KOPT-K1 (cell line): ENCODE data around the gene TMEM100.

Source experiments
- H3K27ac ChIP-seq: fragments of 200-600 bp; sonication (generic); 2 replicates; pipeline ENCODE4 v1.5.1; 2016; ENCODE audit warnings: antibody characterized with exemption, mild to moderate bottlenecking, low read depth, low read length; ENCODE audit not compliant: poor library complexity, severe bottlenecking
- H3K36me3 ChIP-seq: fragments of 200-600 bp; sonication (generic); 2 replicates; pipeline ENCODE4 v1.5.1; 2017; ENCODE audit warnings: antibody characterized with exemption, mild to moderate bottlenecking, low read length, moderate library complexity; ENCODE audit not compliant: insufficient read depth
- H3K9me3 ChIP-seq: fragments of 200-600 bp; sonication (generic); 2 replicates; pipeline ENCODE4 v1.5.1; 2017; ENCODE audit warnings: antibody characterized with exemption, low read length, mild to moderate bottlenecking; ENCODE audit not compliant: insufficient read depth, poor library complexity, severe bottlenecking

The TMEM100 gene, protein sequence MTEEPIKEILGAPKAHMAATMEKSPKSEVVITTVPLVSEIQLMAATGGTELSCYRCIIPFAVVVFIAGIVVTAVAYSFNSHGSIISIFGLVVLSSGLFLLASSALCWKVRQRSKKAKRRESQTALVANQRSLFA

DNA sequence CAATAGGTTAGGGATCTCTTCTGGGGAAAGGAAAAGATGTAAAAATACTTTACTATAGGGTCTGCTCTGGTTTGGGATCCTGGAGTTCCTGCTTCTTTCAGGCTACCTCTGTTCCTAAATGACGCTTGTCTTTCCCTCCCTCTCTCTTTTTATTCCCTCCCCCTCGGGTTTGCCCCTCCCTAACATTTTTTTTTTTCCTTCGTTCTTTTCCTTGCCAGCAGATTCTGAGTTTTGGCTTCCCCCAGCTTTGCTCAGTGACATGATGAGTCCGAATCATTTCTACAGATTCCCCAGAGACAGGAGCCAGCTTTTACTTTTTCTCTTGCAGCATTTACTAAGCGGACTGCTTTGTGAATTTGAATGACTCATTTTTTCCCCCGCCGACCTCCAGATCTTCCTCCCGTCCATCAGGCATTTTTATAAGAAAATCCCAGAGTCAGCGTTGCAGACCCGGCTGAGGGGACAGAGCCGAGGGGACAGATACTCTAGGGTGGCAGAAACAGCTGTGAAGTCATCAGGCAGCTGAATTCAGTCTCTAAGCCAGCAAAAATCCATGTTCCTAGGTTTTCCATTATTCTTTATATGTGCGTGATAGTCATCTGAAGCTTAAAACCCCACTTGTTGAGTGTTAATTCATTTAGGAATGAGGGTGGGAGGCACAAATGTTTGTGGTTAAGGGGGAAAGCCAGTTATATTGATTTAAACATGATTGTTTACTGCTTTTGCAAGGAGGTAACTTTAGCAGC, at the start of gene TMEM100:
Gene TMEM100 (minus strand): TSS at position 123 of the 746 bp plus-strand sequence. CDS start 1,794 bp downstream, outside the sequence.
- H3K36me3 ChIP-seq: no peaks in the 10 kb centered on the region
- H3K9me3 ChIP-seq: no peaks in the 10 kb centered on the region
- no peak within 1 kb of the TSS for H3K27ac ChIP-seq

DNA sequence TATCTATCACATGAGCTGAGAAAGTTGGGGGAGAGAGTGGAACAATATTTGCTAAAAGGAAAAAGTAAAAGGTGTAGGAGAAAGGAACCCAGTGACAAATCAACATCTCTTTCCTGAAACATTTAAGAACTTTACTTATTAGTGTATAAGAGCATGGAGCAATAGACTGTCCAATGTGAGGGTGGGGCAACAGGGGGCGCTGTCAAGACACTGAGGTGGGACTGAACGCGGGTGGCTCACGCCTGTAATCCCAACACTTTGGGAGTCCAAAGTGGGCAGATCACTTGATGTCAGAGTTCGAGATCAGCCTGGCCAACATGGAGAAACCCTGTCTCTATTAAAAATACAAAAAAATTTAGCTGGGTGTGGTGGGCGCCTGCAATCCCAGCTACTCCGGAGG, 49.4 kb upstream of the TMEM100 start:
- Histone ChIP-seq H3K9me3 (no peaks in the 10 kb centered on the region), H3K27ac (no peak overlapping the region), H3K36me3 (no peaks in the 10 kb centered on the region)

DNA sequence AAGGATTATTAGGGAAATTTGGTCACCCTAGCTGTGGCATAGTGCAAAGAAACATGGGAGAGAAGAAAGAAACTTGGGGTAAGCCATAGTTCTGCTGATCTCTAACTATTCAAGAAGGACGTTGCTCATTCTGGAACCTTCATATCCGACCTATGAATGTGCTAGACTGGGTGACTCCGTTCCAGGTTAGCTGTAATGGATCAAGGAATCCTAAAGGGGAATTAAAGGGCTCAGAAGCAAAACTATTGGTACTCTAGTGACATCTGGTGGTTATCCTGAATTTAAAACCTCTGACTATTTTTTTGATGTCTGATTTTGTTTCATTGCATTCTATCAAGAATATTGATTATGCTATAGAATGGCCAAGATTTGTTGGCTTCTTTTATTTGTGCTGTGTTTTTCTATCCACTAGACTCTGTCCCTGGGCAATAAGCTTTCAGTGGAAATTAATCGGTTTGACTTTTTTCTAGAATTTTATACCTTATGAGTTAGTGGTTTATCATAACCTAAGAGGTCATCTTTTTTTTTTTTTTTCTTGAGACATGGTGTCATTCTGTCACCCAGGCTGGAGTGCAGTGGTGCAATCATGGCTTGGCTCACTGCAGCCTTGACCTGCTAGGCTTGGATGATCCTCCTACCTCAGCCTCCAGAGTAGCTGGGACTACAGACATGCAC, 47.7 kb upstream of the TMEM100 start:
- Histone ChIP-seq H3K9me3 (no peaks in the 10 kb centered on the region), H3K36me3 (no peaks in the 10 kb centered on the region), H3K27ac (no peak overlapping the region)

DNA sequence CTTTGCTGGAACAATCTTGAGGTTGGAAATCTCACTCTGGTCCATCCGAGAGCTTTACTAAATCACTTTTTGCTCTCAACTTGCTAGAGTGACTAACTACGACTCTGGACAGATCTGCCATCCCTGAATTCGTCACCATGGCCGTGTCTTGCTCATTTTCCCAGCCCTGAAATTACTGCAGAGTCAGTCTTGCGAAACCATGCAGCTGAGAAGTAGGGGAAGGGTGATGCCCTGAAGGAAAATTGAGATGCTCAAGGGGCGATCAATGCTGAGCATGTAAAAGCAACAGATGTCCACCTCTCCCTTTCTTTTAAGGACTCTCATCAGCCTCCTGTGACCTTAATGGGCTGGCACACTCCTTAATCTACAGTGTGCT, 46.9 kb upstream of the TMEM100 start:
- no peaks in the 10 kb centered on the region for H3K36me3 ChIP-seq
- no peak overlapping the region for H3K27ac ChIP-seq
- no peaks in the 10 kb centered on the region for H3K9me3 ChIP-seq

DNA sequence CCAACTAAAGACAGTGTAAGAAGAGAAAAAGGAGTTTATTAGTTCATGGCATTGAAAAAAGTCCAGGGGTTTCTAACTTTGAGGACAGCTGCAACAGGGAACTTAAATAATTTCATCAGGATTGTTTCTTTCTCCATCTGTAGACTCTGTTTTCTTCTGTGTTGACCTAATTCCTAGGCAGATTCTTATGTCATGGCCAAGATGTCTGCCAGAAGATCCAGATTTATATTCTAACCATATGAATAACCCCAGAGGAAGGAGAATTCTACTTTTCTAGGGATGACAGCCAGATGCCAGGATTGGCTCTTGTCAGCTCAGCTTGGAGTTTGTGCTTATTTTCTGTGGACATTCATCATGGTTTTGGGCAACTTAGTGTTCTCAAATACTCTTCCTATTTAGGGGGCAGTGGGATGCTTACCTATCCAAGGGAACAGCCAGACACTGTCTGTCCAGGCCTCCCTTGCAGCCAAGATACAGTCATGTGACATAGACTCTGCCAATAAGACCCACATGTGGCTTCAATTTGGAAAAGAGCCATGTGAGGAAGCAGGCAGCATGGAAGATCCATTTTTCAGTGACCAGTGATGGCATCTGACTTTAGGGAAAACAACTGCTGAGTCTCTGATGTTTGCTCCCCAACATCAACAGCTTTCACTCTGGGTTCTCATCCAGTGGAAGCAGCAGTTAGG, 46.4 kb upstream of the TMEM100 start:
- Histone ChIP-seq H3K9me3 (no peaks in the 10 kb centered on the region), H3K36me3 (no peaks in the 10 kb centered on the region), H3K27ac (no peak overlapping the region)

DNA sequence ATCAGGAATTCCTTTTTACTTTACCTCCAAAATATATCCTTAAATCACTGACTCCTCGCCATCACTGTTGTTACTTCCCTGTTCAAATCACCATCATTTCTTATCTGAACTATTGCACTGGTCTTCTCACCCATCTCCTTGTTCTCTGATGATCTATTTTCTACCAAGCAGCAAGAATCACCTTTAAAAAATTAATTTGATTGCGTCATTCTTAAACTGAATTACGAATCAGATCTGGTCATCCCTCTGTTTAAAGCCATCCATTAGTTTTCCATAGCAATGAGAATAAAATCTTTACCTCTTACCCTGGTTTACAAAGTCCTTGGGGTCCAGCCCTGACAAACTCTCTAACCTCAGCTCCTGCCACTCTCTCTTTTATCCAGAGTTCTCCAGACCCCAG, 42.8 kb upstream of the TMEM100 start:
- H3K27ac ChIP-seq: no peak overlapping the region
- no peaks in the 10 kb centered on the region for H3K9me3 ChIP-seq
- H3K36me3 ChIP-seq: no peaks in the 10 kb centered on the region

DNA sequence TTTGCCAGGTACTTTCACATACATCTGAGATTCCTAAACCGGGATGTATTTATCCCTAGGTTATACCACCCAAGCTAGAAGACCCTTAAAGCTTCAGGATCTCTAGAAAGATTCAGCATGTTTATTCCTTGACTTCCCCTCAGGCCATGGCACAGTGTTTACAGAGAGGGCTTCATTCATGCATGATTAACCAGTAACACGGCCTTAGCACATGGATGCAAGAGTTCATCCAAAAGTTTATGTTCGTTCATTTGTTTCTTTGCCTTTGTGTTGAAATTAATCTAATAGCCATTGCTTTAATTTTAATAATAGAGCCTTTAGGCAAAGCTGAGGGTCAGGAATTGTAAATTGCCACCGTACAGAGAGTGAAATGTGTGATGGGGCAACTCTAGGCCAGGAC, 41.9 kb upstream of the TMEM100 start:
- Histone ChIP-seq H3K9me3 (no peaks in the 10 kb centered on the region), H3K36me3 (no peaks in the 10 kb centered on the region), H3K27ac (no peak overlapping the region)

DNA sequence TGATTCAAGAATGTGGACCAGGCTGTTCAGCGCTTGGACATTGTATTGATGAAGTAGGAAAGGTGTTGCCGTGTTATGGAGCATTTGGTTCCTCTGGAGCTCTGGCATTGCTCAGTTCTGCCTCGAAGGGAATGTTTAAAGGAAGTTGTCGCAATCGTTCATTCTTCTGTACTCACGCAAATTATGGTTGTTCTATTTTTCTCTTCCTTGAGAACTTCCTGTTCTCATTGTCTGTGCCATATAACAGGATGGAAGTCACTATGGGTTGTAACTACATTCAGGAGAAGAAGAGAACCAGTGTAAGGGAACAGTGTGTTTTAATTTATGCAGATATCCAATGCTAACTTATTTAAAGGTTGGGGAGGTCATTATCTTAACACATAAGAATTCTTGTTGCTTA, 41.2 kb upstream of the TMEM100 start:
- no peaks in the 10 kb centered on the region for H3K36me3 ChIP-seq
- H3K27ac ChIP-seq: no peak overlapping the region
- no peaks in the 10 kb centered on the region for H3K9me3 ChIP-seq

DNA sequence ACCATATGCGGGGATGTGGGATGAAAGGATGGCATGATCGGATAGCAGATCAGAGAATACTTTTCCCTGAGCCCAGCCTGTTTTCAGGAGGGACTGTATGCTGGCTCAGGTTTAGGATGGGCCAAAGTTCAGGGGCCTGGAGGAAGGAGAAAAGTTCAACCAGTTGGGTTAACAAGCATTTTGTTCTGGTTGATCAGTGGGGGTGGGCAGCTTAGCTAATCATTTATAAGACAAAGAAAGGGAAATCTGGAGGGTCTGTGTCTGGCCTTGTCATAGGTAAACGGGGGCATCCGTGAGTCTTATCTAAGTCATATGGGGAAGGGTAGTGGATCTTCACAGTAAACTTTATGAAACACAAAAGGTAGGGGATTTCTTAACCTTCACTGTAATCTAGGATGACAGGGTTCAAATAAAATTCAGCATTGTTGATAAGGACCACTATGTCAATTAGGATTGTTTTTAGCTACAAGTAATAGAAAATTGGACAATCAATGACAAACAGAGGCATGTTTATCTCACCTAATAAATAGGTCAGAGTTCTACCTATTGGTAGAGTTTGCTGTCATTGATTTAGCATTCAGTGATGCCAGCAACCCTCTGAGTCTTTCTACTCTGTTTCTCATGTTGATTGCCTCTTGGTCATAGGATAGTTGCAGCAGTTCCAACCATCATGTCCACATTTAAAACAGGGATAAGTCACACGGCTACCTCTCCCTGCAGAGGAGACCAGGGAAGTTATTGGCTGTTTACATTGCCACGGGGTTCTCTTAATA, 39.6 kb upstream of the TMEM100 start:
- no peak overlapping the region for H3K27ac ChIP-seq
- no peaks in the 10 kb centered on the region for H3K36me3 ChIP-seq
- H3K9me3 ChIP-seq: no peaks in the 10 kb centered on the region

DNA sequence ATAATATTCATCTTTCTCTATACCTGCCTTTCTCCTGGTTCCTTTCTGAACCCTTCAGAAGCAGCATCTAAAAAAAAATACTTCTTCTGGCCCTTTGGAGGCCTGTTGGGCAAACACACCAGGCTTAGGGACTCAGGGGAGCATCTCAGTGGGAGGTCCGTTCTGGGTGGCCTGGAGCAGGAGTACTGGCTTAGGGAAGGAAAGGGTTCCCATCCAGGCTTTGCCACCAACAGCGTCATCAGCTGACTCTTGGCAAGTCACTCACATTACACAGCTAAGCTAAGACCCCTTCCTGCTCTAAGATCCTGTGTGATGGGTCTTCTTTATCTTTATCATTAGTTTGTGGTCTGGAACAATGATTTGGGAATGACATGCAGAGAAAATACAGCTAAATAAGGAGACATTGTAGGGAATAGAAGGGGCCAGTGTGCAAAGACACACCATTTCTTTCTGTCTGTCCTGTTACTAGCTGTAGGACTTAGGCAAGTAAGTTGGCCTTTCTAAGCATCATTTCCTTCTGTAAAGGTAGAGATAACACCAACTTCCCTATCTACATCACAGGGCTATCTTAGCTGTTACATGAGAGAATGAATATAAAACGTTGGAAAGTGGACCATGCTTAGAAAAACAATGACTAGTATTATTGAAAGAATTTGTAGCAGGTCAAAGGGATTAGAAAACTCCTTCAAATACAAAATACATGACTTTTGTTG, 38.1 kb upstream of the TMEM100 start:
- Histone ChIP-seq H3K9me3 (no peaks in the 10 kb centered on the region), H3K36me3 (no peaks in the 10 kb centered on the region), H3K27ac (no peak overlapping the region)

DNA sequence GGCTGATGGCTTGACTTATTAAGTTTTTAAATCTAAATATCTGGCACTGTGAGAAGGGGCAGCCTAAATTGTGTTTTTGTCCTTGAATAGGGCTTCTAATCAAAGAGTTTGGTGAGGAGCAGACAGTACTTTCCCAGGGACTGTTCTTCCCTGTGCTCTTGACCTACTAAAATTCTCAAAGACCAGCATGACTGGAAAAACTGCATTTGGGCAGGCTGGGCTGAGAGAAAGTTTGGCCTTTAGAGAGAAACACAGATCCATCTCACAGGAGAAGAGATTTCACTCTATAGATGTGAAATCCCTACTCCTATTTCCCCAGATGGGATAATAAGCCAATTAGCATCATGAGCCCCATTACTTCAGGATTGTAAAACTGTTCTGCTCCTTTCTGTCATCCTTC, 35.5 kb upstream of the TMEM100 start:
- Histone ChIP-seq H3K27ac (no peak overlapping the region), H3K9me3 (no peaks in the 10 kb centered on the region), H3K36me3 (no peaks in the 10 kb centered on the region)

DNA sequence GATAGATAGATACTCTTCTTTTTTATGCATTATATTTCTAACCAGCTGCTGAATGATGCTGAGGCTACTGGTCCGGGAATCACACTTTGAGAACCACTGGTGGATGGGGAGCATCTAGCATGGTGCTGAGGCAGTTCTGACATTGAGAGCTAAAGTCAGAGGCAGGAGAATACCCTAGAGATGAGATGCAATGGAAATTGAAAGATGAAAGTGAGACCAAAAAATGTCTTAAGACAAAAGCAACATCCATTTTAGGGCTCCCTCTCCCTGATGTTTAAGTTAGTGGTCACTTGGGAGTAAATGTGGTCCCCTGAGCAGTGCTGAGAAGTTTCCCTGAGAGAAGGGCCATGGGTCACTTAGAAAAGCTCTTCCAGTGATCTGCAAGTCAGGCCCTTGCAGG, 35.0 kb upstream of the TMEM100 start:
- H3K27ac ChIP-seq: no peak overlapping the region
- no peaks in the 10 kb centered on the region for H3K36me3 ChIP-seq
- no peaks in the 10 kb centered on the region for H3K9me3 ChIP-seq

DNA sequence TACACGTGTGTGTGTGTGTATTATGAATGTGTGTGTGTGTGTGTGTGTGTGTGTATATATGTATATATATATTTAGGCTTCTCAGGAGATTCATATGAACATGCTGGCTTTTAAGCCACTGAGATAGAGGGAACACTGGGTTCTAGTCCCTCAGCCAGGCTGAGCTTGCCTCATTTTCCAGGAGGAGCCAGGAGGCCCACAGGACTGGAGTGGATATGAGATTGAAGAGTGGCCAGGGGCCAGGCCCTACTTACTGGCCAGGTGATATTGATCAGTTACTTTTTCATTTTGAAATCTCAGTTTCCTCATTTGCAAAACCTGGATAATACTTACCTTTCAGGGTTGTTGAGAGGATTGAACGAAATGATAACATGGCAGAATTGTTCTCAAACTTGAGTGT, 34.0 kb upstream of the TMEM100 start:
- no peaks in the 10 kb centered on the region for H3K9me3 ChIP-seq
- no peak overlapping the region for H3K27ac ChIP-seq
- H3K36me3 ChIP-seq: no peaks in the 10 kb centered on the region

DNA sequence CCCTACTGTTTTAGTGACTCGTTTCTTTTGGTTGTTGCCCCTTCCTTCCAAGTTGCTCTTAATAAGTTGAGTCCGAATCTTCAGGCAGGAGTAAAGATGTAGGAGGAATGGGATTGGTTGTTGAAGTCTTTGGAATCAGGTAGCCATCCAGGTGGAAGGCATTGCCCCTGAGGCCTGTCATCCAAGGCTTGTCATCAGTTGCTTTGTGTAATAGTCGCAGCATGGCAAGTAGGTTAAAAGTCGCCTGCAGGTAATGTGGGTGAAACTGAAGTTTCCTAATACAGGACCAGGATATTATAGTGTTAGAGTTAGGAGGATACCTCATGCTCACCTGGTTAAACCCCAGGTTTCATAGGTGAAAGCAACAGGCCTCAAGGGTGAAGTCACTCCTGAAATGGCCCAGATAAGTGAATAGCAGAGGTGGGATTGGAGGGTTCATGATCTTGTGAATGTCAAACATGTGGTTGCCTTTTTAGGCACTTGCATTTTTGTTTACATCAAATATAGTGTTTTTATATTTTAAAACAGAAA, 29.1 kb upstream of the TMEM100 start:
- H3K36me3 ChIP-seq: no peaks in the 10 kb centered on the region
- H3K27ac ChIP-seq: no peak overlapping the region
- H3K9me3 ChIP-seq: peaks cover 4% of the 10 kb centered on the region
